ENCODE measurements around the gene RMND5A.
"Not testable (repeated sequence)": the region's sequence is repeated elsewhere in the genome, so short reads cannot be mapped to it uniquely, and the experiment has no call there.

Gene RMND5A

GRCh38 chr2:86714579-86715173, 5.4 kb upstream of the RMND5A start:
- not testable (repeated sequence) for FAIRE-seq

- FAIRE-seq: not testable (repeated sequence)
These were observed 841 bp upstream of the RMND5A start for GRCh38 chr2:86719263-86719636.

- not testable (repeated sequence) for FAIRE-seq
These were observed 639 bp downstream of the RMND5A start for GRCh38 chr2:86720540-86721320.

- not testable (repeated sequence) for FAIRE-seq
These were observed 5.6 kb downstream of the RMND5A start for GRCh38 chr2:86725706-86726105.

- not testable (repeated sequence) for FAIRE-seq
These were observed 12.0 kb downstream of the RMND5A start for GRCh38 chr2:86732040-86732525.

GRCh38 chr2:86732837-86733236, 12.7 kb downstream of the RMND5A start:
- FAIRE-seq: not testable (repeated sequence)

GRCh38 chr2:86733528-86733927, 13.4 kb downstream of the RMND5A start:
- FAIRE-seq: not testable (repeated sequence)

GRCh38 chr2:86734896-86735295, 14.8 kb downstream of the RMND5A start:
- FAIRE-seq: not testable (repeated sequence)

GRCh38 chr2:86739485-86739884, 19.4 kb downstream of the RMND5A start:
- not testable (repeated sequence) for FAIRE-seq

- FAIRE-seq: not testable (repeated sequence)
These were observed 19.8 kb downstream of the RMND5A start for GRCh38 chr2:86739889-86740288.

- not testable (repeated sequence) for FAIRE-seq
These were observed 21.9 kb downstream of the RMND5A start for GRCh38 chr2:86741889-86742498.

- no peak for FAIRE-seq
These were observed 24.1 kb downstream of the RMND5A start for GRCh38 chr2:86744152-86744551.

- FAIRE-seq: no peak
These were observed 26.8 kb downstream of the RMND5A start for GRCh38 chr2:86746939-86747338.

- FAIRE-seq: no peak
These were observed 27.9 kb downstream of the RMND5A start for GRCh38 chr2:86747711-86748639.

- FAIRE-seq: no peak
These were observed 30.2 kb downstream of the RMND5A start for GRCh38 chr2:86750240-86750839.

GRCh38 chr2:86751778-86752177, 31.7 kb downstream of the RMND5A start:
- FAIRE-seq: no peak

- FAIRE-seq: no peak
These were observed 32.8 kb downstream of the RMND5A start for GRCh38 chr2:86752934-86753333.

GRCh38 chr2:86753606-86754005, 33.5 kb downstream of the RMND5A start:
- no peak for FAIRE-seq

GRCh38 chr2:86758405-86758804, 38.3 kb downstream of the RMND5A start:
- FAIRE-seq: no peak

- FAIRE-seq: no peak
These were observed 40.3 kb downstream of the RMND5A start for GRCh38 chr2:86760371-86760770.

- FAIRE-seq: no peak
These were observed 44.7 kb downstream of the RMND5A start for GRCh38 chr2:86764661-86765309.

- no peak for FAIRE-seq
These were observed 45.2 kb downstream of the RMND5A start for GRCh38 chr2:86765310-86765695.

Data from endometrium (tissue), 2 donors.